ENCODE measurements around the gene DTNB. TPM values are rescaled to one million over a fixed set of nuclear protein-coding genes. Genes with fewer than 3 reads are reported as not detected.

The DTNB gene
- total and polyA plus RNA-seq, 10 of the 15 experiments (the other 5 are each of a cell fraction or from before 2014, with no cell fraction given), result 4.5 to 30.6 (median 11.9) TPM

GRCh38 chr2:25692143-25692542 lies 18.8 kb upstream of the DTNB start:
- H3K9me3 ChIP-seq (replicated peaks; ENCODE audit: control insufficient read depth, insufficient read depth, low read length), result no peaks in the 10 kb centered on the region
- ChIA-PET CTCF (interaction anchor here (0.6 to 2.7 kb wide), 5 partner anchors 8 to 562 kb away, joined by 4 to 16 read pairs (median 7); no protein-coding TSS in a partner anchor), POLR2A (no interaction called here), RAD21 (ENCODE audit: unreplicated experiment) (interaction anchor here (1.0 kb wide), 1 partner anchor 9 kb away, joined by 4 read pairs; no protein-coding TSS in a partner anchor), SMC1A (ENCODE audit: uncharacterized antibody, unreplicated experiment) (interaction anchor here (1.4 kb wide), 1 partner anchor 8 kb away, joined by 6 read pairs; no protein-coding TSS in a partner anchor)
- intact Hi-C loops (cut with micrococcal nuclease; ENCODE audit: unreplicated experiment) (no loop called here), in situ Hi-C loops (cut with MboI) (no loop called here)
- FAIRE-seq (no peak), DNase-seq (ENCODE audit: low read depth, low spot score) (no peak), ATAC-seq (no peak)
- H2AFZ ChIP-seq (ENCODE audit: control insufficient read depth, low read depth, low read length), result no peak overlapping the region
- no peaks in the 10 kb centered on the region for H3K79me2 ChIP-seq (ENCODE audit: control insufficient read depth, insufficient read depth, low read length)
- no TSS peak for BruUV-seq (replicated peaks)
- no peaks in the 10 kb centered on the region for H3K36me3 ChIP-seq (ENCODE audit: control insufficient read depth in 2 of 2, insufficient read depth in 2 of 2, low read length in 1 of 2)
- no peaks in the 10 kb centered on the region; a peak in 1 of 4 replicates for H3K27me3 ChIP-seq (replicated peaks in 1 of 2; ENCODE audit: control insufficient read depth in 2 of 2, insufficient read depth in 2 of 2, low read length in 1 of 2)
- no peak overlapping the region for H3K27ac ChIP-seq (ENCODE audit: control insufficient read depth, insufficient read depth)
- no peak overlapping the region for H3K4me2 ChIP-seq (ENCODE audit: control insufficient read depth, insufficient read depth)
- no peak for TF ChIP-seq STAT1 (conservative IDR thresholded peaks at IDR 0.05)
- TF ChIP-seq EGR1 (IDR thresholded peaks at IDR 0.05; ENCODE audit: borderline replicate concordance in 1 of 2, low read depth in 2 of 2, low read length in 2 of 2), result no peak
- TF ChIP-seq PML (IDR thresholded peaks at IDR 0.05; ENCODE audit: low read length), result no peak
- TF ChIP-seq CHD2 (IDR thresholded peaks at IDR 0.05; ENCODE audit: borderline replicate concordance, low read depth, low read length), result no peak
- TF ChIP-seq RBBP5 (conservative IDR thresholded peaks at IDR 0.05), result no peak
- TF ChIP-seq RCOR1 (conservative IDR thresholded peaks at IDR 0.05; ENCODE audit: low read depth, low read length), result no peak
- no peak for TF ChIP-seq EED (IDR thresholded peaks at IDR 0.05; ENCODE audit: low read depth)
- TF ChIP-seq MLLT1 (IDR thresholded peaks at IDR 0.05), result no peak
- no peak for TF ChIP-seq ESRRA (IDR thresholded peaks at IDR 0.05; ENCODE audit: low read length)
- no peak for TF ChIP-seq KLF5 (IDR thresholded peaks at IDR 0.05; ENCODE audit: partially characterized antibody)
- TF ChIP-seq, protein P1, sequence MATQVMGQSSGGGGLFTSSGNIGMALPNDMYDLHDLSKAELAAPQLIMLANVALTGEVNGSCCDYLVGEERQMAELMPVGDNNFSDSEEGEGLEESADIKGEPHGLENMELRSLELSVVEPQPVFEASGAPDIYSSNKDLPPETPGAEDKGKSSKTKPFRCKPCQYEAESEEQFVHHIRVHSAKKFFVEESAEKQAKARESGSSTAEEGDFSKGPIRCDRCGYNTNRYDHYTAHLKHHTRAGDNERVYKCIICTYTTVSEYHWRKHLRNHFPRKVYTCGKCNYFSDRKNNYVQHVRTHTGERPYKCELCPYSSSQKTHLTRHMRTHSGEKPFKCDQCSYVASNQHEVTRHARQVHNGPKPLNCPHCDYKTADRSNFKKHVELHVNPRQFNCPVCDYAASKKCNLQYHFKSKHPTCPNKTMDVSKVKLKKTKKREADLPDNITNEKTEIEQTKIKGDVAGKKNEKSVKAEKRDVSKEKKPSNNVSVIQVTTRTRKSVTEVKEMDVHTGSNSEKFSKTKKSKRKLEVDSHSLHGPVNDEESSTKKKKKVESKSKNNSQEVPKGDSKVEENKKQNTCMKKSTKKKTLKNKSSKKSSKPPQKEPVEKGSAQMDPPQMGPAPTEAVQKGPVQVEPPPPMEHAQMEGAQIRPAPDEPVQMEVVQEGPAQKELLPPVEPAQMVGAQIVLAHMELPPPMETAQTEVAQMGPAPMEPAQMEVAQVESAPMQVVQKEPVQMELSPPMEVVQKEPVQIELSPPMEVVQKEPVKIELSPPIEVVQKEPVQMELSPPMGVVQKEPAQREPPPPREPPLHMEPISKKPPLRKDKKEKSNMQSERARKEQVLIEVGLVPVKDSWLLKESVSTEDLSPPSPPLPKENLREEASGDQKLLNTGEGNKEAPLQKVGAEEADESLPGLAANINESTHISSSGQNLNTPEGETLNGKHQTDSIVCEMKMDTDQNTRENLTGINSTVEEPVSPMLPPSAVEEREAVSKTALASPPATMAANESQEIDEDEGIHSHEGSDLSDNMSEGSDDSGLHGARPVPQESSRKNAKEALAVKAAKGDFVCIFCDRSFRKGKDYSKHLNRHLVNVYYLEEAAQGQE (IDR thresholded peaks at IDR 0.05; ENCODE audit: low read depth, low read length), result no peak
- TF ChIP-seq GATAD2B (conservative IDR thresholded peaks at IDR 0.05; ENCODE audit: low read depth), result no peak
- TF ChIP-seq, protein P2, sequence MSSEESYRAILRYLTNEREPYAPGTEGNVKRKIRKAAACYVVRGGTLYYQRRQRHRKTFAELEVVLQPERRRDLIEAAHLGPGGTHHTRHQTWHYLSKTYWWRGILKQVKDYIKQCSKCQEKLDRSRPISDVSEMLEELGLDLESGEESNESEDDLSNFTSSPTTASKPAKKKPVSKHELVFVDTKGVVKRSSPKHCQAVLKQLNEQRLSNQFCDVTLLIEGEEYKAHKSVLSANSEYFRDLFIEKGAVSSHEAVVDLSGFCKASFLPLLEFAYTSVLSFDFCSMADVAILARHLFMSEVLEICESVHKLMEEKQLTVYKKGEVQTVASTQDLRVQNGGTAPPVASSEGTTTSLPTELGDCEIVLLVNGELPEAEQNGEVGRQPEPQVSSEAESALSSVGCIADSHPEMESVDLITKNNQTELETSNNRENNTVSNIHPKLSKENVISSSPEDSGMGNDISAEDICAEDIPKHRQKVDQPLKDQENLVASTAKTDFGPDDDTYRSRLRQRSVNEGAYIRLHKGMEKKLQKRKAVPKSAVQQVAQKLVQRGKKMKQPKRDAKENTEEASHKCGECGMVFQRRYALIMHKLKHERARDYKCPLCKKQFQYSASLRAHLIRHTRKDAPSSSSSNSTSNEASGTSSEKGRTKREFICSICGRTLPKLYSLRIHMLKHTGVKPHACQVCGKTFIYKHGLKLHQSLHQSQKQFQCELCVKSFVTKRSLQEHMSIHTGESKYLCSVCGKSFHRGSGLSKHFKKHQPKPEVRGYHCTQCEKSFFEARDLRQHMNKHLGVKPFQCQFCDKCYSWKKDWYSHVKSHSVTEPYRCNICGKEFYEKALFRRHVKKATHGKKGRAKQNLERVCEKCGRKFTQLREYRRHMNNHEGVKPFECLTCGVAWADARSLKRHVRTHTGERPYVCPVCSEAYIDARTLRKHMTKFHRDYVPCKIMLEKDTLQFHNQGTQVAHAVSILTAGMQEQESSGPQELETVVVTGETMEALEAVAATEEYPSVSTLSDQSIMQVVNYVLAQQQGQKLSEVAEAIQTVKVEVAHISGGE (CRISPR knock-in tag; IDR thresholded peaks at IDR 0.05), result no peak
- H3K4me1 ChIP-seq (ENCODE audit: control insufficient read depth, insufficient read depth, low read length), result no peaks in the 10 kb centered on the region
- 57% methylated on average over 4 of the region's 4 CpGs for WGBS (ENCODE audit: insufficient coverage, insufficient replicate concordance, low lambda C conversion rate, missing lambda C conversion rate)
- H3K9ac ChIP-seq (ENCODE audit: control insufficient read depth, insufficient read depth, low read length), result no peak overlapping the region
- no peaks in the 10 kb centered on the region for H4K20me1 ChIP-seq (ENCODE audit: control insufficient read depth, insufficient read depth)
- no peak overlapping the region for H3K4me3 ChIP-seq

Measured in GM12878 (cell line).